OCI-M2 (cell line): ENCODE results near the gene NAXE.
"Not testable (repeated sequence)": the region's sequence is repeated elsewhere in the genome, so short reads cannot be mapped to it uniquely, and the experiment has no call there.

ENCODE experiments used
- DNase-seq: peaks from one replicate; lab custom pipeline; 2025; ENCODE audit not compliant: unreplicated experiment; lab: John Stamatoyannopoulos, UW

NAXE gene

GRCh38 chr1:156591432-156592157, at the start of gene NAXE:
TSS of gene NAXE (plus strand) at chr1:156591776. CDS start at chr1:156591805, 29 bp downstream.
- DNase-seq: no peak

GRCh38 chr1:156543066-156543465, 48.5 kb upstream of the NAXE start:
- no peak for DNase-seq

- no peak for DNase-seq
These were observed 46.9 kb upstream of the NAXE start for GRCh38 chr1:156544592-156545102.

- DNase-seq: no peak
These were observed 45.3 kb upstream of the NAXE start for GRCh38 chr1:156546267-156546666.

- DNase-seq: no peak
These were observed 44.1 kb upstream of the NAXE start for GRCh38 chr1:156547434-156547833.

GRCh38 chr1:156547982-156548381, 43.6 kb upstream of the NAXE start:
- no peak for DNase-seq

GRCh38 chr1:156549390-156549789, 42.2 kb upstream of the NAXE start:
- no peak for DNase-seq

- DNase-seq: no peak
These were observed 41.7 kb upstream of the NAXE start for GRCh38 chr1:156549831-156550230.

GRCh38 chr1:156550346-156550745, 41.2 kb upstream of the NAXE start:
- DNase-seq: no peak

GRCh38 chr1:156551066-156551643, 40.4 kb upstream of the NAXE start:
- DNase-seq: no peak

GRCh38 chr1:156551869-156552268, 39.7 kb upstream of the NAXE start:
- no peak for DNase-seq

- DNase-seq: no peak
These were observed 39.1 kb upstream of the NAXE start for GRCh38 chr1:156552518-156552917.

- not testable (repeated sequence) for DNase-seq
These were observed 38.6 kb upstream of the NAXE start for GRCh38 chr1:156552937-156553336.

GRCh38 chr1:156553860-156554485, 37.6 kb upstream of the NAXE start:
- DNase-seq: no peak

GRCh38 chr1:156554971-156555370, 36.6 kb upstream of the NAXE start:
- no peak for DNase-seq

- DNase-seq: no peak
These were observed 35.9 kb upstream of the NAXE start for GRCh38 chr1:156555715-156556114.

- DNase-seq: no peak
These were observed 35.2 kb upstream of the NAXE start for GRCh38 chr1:156556354-156556753.

- no peak for DNase-seq
These were observed 32.3 kb upstream of the NAXE start for GRCh38 chr1:156559086-156559796.

- no peak for DNase-seq
These were observed 31.7 kb upstream of the NAXE start for GRCh38 chr1:156559797-156560385.

- no peak for DNase-seq
These were observed 30.9 kb upstream of the NAXE start for GRCh38 chr1:156560585-156561163.

- no peak for DNase-seq
These were observed 26.1 kb upstream of the NAXE start for GRCh38 chr1:156565519-156565918.
